ENCODE measurements around the gene AUTS2. TPM values are rescaled to one million over a fixed set of nuclear protein-coding genes. Genes with fewer than 3 reads are reported as not detected.

The AUTS2 gene
- total and polyA plus RNA-seq, 2 of the 8 experiments (the other 6 are each of a cell fraction or from before 2014, with no cell fraction given) = 25.9 to 101 TPM

GRCh38 chr7:69599955-69600709 is 1.9 kb downstream of the AUTS2 start:
- H3K27me3 ChIP-seq (replicated peaks in 1 of 4; ENCODE audit: control insufficient read depth in 3 of 4, extremely low read depth in 1 of 4, insufficient read depth in 3 of 4, low read length in 3 of 4) = peaks cover 54 to 80% (median 71%) of the 10 kb centered on the region in 4 experiments
- ChIA-PET POLR2A (ENCODE audit: partially characterized antibody) (interaction anchor here (0.9 kb wide), 1 partner anchor 20 kb away, joined by 3 read pairs; no protein-coding TSS in a partner anchor), CTCF (ENCODE audit: partially characterized antibody) (interaction anchor here (0.5 kb wide), 1 partner anchor 1989 kb away, joined by 3 read pairs; no protein-coding TSS in a partner anchor)
- H3K4me2 ChIP-seq (ENCODE audit: insufficient read depth in 1 of 2, low read depth in 2 of 2, low read length in 2 of 2) = peak overlapping the region; percentile 68 to 83
- no peak overlapping the region for H2BK15ac ChIP-seq (ENCODE audit: low read length)
- H4K91ac ChIP-seq (replicated peaks; ENCODE audit: insufficient read length, low read length) = no peak overlapping the region
- WGBS, 2 experiments (ENCODE audit: extremely low coverage in 1 of 2, insufficient coverage in 1 of 2, insufficient read length in 1 of 2, insufficient replicate concordance in 2 of 2, low coverage in 1 of 2, low lambda C conversion rate in 2 of 2, missing lambda C conversion rate in 1 of 2) = 2% methylated on average over 15 of the region's 27 CpGs; no CpG with 5 or more reads in 1 of the 2 experiments
- H3K56ac ChIP-seq (replicated peaks; ENCODE audit: insufficient read length, low read depth, low read length) = no peak overlapping the region
- H3K4ac ChIP-seq (replicated peaks; ENCODE audit: insufficient read length, low read depth, low read length) = no peak overlapping the region
- H3K14ac ChIP-seq (ENCODE audit: insufficient read length) = no peak overlapping the region
- FAIRE-seq = no peak
- H2BK120ac ChIP-seq (replicated peaks; ENCODE audit: low read depth, low read length) = no peak overlapping the region
- no peak overlapping the region for H3K9ac ChIP-seq (replicated peaks in 1 of 4; ENCODE audit: extremely low read depth in 1 of 4, low read depth in 3 of 4, low read length in 3 of 4)
- peaks cover 0 to 6% (median 0%) of the 10 kb centered on the region in 4 experiments; a peak in 3 of 7 replicates for H3K4me1 ChIP-seq (replicated peaks in 1 of 4; ENCODE audit: control insufficient read depth in 3 of 4, insufficient read depth in 4 of 4, low read length in 3 of 4)
- no peak overlapping the region for H2BK5ac ChIP-seq (ENCODE audit: low read depth, low read length)
- H3K79me1 ChIP-seq (ENCODE audit: low read depth, low read length) = peaks cover 2% of the 10 kb centered on the region; the same call in 1 of the 2 replicates
- H3K23ac ChIP-seq (ENCODE audit: insufficient read length) = no peak overlapping the region
- H2AK5ac ChIP-seq (ENCODE audit: low read depth, low read length) = no peak overlapping the region
- peaks cover 0 to 7% of the 10 kb centered on the region in 2 experiments; a peak in 1 of 4 replicates for H3K79me2 ChIP-seq (ENCODE audit: control insufficient read depth in 1 of 2, insufficient read depth in 2 of 2, low read length in 2 of 2)
- no peak overlapping the region for H4K8ac ChIP-seq (ENCODE audit: extremely low read depth, insufficient read depth, low read length)
- no peak overlapping the region; the same call in 1 of the 2 replicates for H3K18ac ChIP-seq (ENCODE audit: extremely low read depth, low read length)
- H4K20me1 ChIP-seq (replicated peaks in 1 of 2; ENCODE audit: control insufficient read depth in 1 of 2, insufficient read depth in 2 of 2, low read length in 2 of 2) = peaks cover 8 to 15% of the 10 kb centered on the region in 2 experiments
- no peak overlapping the region for H4K5ac ChIP-seq (ENCODE audit: insufficient read length, low read depth, low read length)
- H3K9me3 ChIP-seq (ENCODE audit: insufficient read depth in 2 of 2, low read depth in 1 of 2, low read length in 1 of 2) = no peaks in the 10 kb centered on the region
- H2AFZ ChIP-seq (ENCODE audit: low read length) = no peak overlapping the region; the same call in 1 of the 2 replicates
- no peak overlapping the region for H3K27ac ChIP-seq (ENCODE audit: low read depth, low read length)
- no peak overlapping the region for H2BK20ac ChIP-seq (ENCODE audit: low read length)
- peak overlapping the region; percentile 23; the same call in 1 of the 2 replicates for H2BK12ac ChIP-seq (ENCODE audit: low read depth, low read length)
- no peak for DNase-seq (ENCODE audit: low read depth in 1 of 2, low spot score in 2 of 2)
- peak overlapping the region; percentile 47 to 75 (median 61) for H3K4me3 ChIP-seq (ENCODE audit: extremely low read depth in 1 of 4, insufficient read depth in 2 of 4, low read depth in 3 of 4, low read length in 4 of 4)
- H3K36me3 ChIP-seq (ENCODE audit: control insufficient read depth in 2 of 4, insufficient read depth in 4 of 4, low read length in 3 of 4) = no peaks in the 10 kb centered on the region; a peak in 1 of 8 replicates
- peaks cover 20% of the 10 kb centered on the region; the same call in 1 of the 2 replicates for H3K23me2 ChIP-seq (ENCODE audit: low read depth, low read length)
- peak; percentile 4 for TF ChIP-seq KDM4A (IDR thresholded peaks at IDR 0.05; ENCODE audit: low read depth, low read length, severe bottlenecking)
- no peak for TF ChIP-seq NRF1 (IDR thresholded peaks at IDR 0.05; ENCODE audit: low read depth, low read length)
- TF ChIP-seq CHD1 (IDR thresholded peaks at IDR 0.05; ENCODE audit: low read depth, low read length) = no peak
- TF ChIP-seq NANOG (IDR thresholded peaks at IDR 0.05; ENCODE audit: insufficient read depth, low read depth, low read length, poor library complexity, severe bottlenecking) = no peak
- TF ChIP-seq CTCF (IDR thresholded peaks at IDR 0.05; ENCODE audit: control extremely low read depth in 1 of 3, insufficient read depth in 1 of 3, low read depth in 1 of 3, low read length in 3 of 3) = no peak
- peak; percentile 27; the same call in 1 of the 2 replicates for TF ChIP-seq CHD2 (IDR thresholded peaks at IDR 0.05; ENCODE audit: low read length)
- TF ChIP-seq CREB1 (IDR thresholded peaks at IDR 0.05) = no peak
- TF ChIP-seq SRF (IDR thresholded peaks at IDR 0.05; ENCODE audit: low read depth, low read length) = no peak
- no peak for TF ChIP-seq CBX5 (IDR thresholded peaks at IDR 0.05; ENCODE audit: low read depth, low read length)
